GM12872 (cell line): ENCODE measurements around the gene UROC1.

Experiments used
- TF ChIP-seq, protein P1 (sequence below): IDR thresholded peaks from 3 replicates; pipeline ENCODE4 v1.5.1; 2011; ENCODE audit warnings: low read depth, mild to moderate bottlenecking, low read length, moderate library complexity; ENCODE audit not compliant: insufficient read depth

UROC1 gene

DNA sequence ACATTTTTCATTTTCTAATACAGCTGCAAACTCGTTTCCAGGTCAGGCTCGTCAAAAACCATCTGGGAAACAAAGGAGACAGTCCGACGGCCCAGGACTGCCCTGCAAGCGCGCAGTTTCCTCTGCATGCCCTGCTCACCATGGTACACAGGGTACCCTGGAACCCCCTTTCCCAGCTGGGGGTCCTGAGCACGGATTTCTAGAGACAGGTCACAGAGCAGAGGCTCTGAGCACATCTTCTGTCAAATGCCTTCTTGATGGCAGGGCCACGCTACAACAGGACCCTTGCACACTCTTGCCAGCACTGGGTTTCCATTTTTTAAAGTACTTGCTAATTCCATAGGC lies 50.0 kb downstream of the UROC1 start:
- TF ChIP-seq, protein P1, sequence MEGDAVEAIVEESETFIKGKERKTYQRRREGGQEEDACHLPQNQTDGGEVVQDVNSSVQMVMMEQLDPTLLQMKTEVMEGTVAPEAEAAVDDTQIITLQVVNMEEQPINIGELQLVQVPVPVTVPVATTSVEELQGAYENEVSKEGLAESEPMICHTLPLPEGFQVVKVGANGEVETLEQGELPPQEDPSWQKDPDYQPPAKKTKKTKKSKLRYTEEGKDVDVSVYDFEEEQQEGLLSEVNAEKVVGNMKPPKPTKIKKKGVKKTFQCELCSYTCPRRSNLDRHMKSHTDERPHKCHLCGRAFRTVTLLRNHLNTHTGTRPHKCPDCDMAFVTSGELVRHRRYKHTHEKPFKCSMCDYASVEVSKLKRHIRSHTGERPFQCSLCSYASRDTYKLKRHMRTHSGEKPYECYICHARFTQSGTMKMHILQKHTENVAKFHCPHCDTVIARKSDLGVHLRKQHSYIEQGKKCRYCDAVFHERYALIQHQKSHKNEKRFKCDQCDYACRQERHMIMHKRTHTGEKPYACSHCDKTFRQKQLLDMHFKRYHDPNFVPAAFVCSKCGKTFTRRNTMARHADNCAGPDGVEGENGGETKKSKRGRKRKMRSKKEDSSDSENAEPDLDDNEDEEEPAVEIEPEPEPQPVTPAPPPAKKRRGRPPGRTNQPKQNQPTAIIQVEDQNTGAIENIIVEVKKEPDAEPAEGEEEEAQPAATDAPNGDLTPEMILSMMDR, result no peak

DNA sequence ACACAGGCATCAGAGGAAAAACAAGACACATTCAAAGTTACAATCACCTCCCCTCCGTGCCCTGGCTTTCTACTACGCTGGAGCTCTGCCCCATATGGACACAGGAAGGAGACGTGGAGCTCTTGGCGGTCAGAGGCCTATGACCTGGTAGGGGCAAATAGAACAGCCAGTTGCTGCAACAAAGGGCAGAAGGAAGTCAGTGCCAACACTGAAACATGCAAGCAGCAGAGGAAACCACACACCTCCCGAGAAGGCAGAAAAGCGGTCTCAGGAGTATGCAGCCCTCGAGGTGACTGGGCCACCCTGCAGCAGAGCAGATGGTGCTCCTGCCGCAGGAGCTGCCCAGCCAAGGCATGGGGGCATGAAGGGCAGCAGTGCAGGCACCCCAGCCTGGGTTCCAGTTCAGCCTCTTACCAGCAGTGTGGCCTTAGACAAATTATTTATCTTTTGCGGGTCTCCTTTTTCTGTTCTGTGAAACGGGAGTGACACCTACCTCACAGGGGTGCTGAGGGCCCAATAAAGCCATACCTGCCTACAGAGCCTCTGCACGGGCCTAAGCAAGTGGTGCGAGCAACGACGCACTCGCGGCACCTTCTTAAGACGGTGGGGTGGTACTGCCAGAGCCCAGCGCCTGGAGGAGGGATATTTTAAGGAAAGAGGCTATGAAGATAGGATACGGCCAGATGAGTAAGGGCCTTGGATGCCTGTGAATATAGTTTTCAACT lies 50.5 kb downstream of the UROC1 start:
- TF ChIP-seq, protein P1, result no peak

DNA sequence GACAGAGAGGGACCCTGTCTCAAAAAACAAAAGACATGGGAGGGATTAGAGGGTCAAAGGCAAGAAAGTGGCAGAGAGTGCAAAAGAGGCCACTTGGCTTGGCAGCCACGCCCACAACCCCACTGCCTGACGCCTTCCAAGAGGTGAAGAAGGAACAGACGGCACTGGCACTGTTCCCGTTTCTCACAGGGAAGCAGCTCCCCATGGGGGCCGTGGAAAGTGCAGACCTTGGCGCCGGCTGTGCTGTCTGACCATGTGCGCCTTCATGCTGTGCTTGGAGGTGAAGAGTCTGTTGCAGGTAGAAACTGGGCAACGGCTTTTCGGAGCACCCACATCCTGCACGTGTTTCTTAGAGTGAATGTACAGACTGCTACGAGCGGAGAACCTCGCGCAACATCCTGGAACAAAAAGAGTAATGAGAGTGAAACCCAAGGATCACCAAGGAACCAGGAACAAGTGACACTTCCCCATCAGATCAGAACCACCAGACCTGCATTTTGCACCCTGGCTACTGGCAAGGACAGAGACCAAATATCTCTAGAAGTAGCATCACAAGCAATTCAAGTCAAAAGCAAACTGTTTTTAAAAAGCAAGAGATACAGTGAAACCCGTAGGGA lies 51.5 kb downstream of the UROC1 start:
- TF ChIP-seq, protein P1, result no peak

DNA sequence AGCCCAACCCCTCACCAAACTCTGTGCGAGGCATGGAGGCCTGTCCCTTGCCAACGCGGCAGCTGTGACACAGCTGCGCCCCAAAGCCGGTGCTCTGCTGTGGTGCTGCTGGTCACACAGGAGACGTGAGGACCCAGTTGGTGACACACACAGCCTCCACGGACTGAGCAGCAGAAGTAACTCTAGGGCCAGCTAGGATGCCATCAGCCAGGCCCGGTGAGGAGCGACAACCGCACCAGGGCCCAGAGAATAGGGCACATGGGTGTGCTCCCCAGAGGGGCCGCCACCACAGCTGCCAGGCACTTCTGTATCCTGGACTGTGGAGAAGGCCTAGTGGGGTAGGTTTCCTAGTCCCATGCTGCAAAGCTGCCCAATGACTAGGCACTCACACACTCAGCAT lies 52.6 kb downstream of the UROC1 start:
- TF ChIP-seq, protein P1, result no peak

DNA sequence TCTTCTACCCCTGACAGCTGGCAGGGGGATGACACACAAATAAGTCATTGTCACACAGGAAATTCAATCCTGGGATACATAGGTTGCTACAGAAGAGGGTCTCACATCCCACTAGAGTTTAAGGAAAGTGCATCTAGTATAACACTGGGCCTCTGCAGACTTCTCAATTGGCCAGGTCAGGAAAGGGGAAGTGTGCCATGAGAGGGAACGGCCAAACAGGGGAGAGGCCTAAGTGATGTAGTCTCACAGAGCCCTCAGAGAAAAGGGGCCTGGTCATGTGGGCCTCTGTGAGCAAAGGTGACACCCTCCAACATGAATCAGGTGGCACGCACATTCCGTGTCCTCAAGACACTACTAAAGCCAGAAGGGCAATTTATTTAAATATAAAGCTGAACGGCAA lies 53.1 kb downstream of the UROC1 start:
- TF ChIP-seq, protein P1, result no peak

DNA sequence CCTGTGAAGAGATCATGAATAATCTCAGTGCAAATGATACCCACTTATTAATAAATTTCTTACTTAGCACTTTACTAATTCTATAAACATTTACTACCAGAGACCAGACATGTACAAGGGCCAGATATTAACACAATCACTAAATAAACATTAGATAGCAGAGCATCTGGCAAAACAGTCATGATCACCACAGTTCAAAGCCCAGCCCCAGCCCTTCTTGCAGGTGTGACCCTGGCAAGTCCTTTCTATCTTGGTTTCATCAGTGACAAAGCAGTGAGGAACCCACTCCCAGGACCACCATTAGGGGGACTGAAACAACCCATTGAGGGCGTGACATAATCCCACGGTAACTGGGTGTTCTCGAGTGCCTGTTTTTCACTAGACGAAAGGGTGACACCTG lies 53.5 kb downstream of the UROC1 start:
- TF ChIP-seq, protein P1, result no peak

DNA sequence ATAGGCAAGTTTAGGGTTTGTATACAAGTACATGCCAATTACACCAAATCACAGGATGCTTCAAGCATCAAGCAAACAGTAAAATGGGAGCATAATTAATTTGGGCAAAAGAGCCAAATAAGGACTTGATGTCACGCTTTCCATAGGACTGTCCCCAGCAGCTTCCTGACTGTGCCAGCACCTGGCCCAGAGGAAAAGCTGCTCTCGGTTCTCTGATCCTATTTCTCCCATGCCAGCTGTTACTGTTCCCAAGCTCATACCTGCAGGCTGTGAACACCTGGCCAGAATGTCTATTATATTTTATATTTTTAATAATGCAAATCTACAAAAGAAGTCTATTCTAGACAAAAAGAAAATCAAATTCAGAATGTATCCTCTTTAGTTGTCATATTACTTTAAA lies 54.1 kb downstream of the UROC1 start:
- TF ChIP-seq, protein P1, result no peak
